Tibial nerve (tissue), 4 donors: ENCODE data around the gene NPLOC4.

Experiments used
- EP300 ChIP-seq, 2 donors: sonication (generic); formaldehyde crosslinking; IDR thresholded peaks; one replicate each; pipeline ENCODE4 v1.6.1; 2017; ENCODE audit warnings: antibody characterized with exemption in 2 of 2, mild to moderate bottlenecking in 1 of 2
- POLR2A ChIP-seq, 2 donors: fragments of 450-650 bp; IDR thresholded peaks; one replicate each; pipeline ENCODE4 v1.6.1; 2017; ENCODE audit warnings: antibody characterized with exemption in 2 of 2, mild to moderate bottlenecking in 2 of 2, moderate library complexity in 2 of 2
- TF ChIP-seq, protein P1 (sequence below), 5 experiments: fragments of 200-600 bp in 3 of 5; fragments of 450-650 bp in 2 of 5; sonication (generic) in 3 of 5; IDR thresholded peaks; one replicate each; pipeline ENCODE4 v1.5.1; 2016 to 2019; ENCODE audit warnings: antibody characterized with exemption in 5 of 5, mild to moderate bottlenecking in 3 of 5, moderate library complexity in 2 of 5

DNA sequence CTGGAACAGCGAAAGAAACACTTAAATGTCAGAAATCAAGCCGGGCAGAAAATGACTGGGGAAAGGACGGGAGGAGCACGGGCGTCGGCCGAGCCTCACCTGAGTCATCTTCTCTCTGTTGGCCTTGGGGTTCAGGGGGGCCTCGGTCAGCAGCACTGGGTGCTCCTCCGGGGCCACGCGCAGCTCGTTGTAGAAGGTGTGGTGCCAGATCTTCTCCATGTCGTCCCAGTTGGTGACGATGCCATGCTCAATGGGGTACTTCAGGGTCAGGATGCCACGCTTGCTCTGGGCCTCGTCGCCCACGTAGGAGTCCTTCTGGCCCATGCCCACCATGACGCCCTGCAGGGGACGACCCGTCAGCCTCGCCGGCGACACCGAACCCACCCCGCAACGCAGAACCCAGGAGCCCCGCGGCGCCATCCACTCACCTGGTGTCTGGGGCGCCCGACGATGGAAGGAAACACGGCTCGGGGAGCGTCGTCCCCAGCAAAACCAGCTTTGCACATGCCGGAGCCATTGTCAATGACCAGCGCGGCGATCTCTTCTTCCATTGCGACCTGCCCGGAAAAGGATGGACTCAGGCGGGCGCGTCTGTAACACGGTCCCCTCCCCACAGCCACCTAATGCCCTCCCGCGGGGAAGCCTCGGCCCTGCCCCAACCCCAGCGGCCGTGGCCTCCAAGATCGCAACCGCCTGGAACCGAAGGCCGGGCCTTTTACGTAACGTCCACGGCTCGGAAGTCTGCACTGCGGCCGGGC lies 124.9 kb downstream of the NPLOC4 start:
- TF ChIP-seq, protein P1, sequence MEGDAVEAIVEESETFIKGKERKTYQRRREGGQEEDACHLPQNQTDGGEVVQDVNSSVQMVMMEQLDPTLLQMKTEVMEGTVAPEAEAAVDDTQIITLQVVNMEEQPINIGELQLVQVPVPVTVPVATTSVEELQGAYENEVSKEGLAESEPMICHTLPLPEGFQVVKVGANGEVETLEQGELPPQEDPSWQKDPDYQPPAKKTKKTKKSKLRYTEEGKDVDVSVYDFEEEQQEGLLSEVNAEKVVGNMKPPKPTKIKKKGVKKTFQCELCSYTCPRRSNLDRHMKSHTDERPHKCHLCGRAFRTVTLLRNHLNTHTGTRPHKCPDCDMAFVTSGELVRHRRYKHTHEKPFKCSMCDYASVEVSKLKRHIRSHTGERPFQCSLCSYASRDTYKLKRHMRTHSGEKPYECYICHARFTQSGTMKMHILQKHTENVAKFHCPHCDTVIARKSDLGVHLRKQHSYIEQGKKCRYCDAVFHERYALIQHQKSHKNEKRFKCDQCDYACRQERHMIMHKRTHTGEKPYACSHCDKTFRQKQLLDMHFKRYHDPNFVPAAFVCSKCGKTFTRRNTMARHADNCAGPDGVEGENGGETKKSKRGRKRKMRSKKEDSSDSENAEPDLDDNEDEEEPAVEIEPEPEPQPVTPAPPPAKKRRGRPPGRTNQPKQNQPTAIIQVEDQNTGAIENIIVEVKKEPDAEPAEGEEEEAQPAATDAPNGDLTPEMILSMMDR (IDR thresholded peaks at IDR 0.05), result no peak
- TF ChIP-seq EP300 (IDR thresholded peaks at IDR 0.05) (no peak), POLR2A (IDR thresholded peaks at IDR 0.05) (no peak)
